ENCODE data around the gene ZNF217.
"Not testable (repeated sequence)": the region's sequence is repeated elsewhere in the genome, so short reads cannot be mapped to it uniquely, and the experiment has no call there.

ZNF217 gene

DNA sequence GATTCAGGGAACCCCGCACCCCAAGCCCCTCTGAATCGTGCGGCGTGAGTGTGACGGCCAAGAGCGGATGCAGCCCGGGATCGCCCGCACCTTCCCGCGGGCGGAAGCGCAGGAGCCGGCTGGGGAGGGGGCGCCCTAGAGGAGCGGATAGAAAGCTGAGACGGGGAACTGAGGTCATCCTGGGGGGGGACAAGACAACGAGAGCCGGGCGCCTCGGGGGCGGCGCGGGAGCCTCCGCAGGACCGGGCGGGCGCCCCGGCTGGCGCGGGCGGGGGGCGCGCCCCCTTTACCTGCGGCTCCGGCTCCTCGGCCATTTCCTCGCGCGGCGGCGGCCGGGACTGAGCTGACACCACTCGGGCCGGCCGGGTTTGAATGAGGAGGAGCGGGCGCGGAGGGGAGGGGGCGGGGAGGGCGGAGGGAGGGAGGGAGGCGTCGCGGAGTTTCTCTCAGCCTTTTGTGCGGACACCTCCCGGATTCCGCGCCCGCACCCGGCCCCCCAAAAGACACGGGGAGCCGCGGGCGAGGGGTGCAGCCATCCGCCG is at the start of gene ZNF217:
Gene ZNF217, minus strand, starts transcription at position 374 of the 542 bp plus-strand sequence. CDS start 11,013 bp downstream, outside the sequence.
- H3K4me3 ChIP-seq (ENCODE audit: low read depth, low read length) = peak within 1 kb of the TSS; percentile 80

DNA sequence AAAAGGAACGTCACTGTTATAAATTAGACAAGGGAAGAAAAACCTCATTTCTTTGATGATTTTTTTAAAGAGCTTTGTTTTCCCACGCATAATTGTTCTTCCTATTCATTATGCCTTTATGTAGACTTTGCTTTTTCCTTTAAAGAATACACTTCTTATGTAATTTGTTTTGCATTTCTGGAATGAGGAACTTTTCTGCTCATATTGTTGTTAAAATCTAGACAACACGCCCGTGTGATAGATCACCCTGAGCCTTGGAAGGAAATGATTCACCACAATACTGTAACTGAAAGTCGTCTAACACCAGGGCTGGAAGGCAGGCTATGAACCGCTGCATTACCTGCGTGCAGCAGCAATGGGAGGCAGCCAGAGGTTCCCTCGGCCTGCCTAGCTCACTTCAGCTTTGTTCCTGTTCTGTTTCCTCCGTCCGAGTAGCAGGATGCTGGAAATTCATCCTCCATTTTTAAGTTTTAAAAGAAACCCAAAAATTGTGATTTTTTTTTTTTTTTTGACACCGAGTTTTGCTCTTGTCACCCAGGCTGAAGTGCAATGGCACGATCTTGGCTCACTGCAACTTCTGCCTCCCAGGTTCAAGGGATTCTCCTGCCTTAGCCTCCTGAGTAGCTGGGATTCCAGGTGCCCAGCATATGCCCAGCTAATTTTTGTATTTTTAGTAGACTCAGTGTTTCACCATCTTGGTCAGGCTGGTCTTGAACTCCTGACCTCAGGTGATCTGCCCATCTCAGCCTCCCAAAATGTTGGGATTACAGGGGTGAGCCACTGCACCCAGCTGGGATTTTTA is 49.6 kb upstream of the ZNF217 start:
- H3K4me3 ChIP-seq (ENCODE audit: low read depth, low read length) = peak overlapping the region; percentile 5; the same call in 1 of the 2 replicates
- TF ChIP-seq, protein P1, sequence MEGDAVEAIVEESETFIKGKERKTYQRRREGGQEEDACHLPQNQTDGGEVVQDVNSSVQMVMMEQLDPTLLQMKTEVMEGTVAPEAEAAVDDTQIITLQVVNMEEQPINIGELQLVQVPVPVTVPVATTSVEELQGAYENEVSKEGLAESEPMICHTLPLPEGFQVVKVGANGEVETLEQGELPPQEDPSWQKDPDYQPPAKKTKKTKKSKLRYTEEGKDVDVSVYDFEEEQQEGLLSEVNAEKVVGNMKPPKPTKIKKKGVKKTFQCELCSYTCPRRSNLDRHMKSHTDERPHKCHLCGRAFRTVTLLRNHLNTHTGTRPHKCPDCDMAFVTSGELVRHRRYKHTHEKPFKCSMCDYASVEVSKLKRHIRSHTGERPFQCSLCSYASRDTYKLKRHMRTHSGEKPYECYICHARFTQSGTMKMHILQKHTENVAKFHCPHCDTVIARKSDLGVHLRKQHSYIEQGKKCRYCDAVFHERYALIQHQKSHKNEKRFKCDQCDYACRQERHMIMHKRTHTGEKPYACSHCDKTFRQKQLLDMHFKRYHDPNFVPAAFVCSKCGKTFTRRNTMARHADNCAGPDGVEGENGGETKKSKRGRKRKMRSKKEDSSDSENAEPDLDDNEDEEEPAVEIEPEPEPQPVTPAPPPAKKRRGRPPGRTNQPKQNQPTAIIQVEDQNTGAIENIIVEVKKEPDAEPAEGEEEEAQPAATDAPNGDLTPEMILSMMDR (IDR thresholded peaks at IDR 0.05; ENCODE audit: low read depth, low read length) = no peak

DNA sequence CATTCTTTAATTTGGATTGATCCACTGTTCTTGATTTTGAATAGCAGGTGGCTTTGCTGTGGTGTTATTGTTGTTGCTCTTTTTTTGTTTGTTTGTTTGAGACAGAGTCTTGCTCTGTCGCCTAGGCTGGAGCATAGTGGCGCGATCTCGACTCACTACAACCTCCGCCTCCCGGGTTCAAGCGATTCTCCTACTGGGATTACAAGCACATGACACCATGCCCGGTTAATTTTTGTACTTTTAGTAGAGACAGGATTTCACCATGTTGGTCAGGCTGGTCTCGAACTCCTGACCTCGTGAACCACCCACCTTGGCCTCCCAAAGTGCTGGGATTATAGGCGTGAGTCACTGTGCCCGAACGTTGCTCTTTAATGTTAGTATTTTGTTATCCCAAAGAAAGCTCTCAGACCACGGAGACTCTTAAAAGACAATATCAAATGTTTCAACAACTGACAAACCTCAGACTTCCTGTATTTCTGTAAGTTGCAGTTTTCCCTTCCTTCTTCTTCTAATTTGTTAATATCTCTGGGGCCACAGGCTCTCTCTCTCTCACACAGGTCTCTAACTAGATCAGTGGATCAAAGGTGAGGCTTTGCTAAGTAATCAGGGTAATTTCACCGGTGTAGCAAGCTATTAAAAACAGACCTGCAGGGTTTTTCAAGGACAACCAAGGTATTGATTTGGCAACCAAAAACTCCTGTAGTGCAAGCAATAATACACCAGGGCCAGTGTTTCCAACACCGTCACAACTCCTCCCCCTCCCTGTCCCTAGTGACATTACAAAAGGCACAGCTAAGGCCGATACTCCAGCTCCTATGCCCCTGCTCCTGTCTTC is 48.8 kb upstream of the ZNF217 start:
- H3K4me3 ChIP-seq (ENCODE audit: low read depth, low read length) = peak overlapping the region; percentile 5; the same call in 1 of the 2 replicates
- TF ChIP-seq, protein P1 (IDR thresholded peaks at IDR 0.05; ENCODE audit: low read depth, low read length) = no peak

DNA sequence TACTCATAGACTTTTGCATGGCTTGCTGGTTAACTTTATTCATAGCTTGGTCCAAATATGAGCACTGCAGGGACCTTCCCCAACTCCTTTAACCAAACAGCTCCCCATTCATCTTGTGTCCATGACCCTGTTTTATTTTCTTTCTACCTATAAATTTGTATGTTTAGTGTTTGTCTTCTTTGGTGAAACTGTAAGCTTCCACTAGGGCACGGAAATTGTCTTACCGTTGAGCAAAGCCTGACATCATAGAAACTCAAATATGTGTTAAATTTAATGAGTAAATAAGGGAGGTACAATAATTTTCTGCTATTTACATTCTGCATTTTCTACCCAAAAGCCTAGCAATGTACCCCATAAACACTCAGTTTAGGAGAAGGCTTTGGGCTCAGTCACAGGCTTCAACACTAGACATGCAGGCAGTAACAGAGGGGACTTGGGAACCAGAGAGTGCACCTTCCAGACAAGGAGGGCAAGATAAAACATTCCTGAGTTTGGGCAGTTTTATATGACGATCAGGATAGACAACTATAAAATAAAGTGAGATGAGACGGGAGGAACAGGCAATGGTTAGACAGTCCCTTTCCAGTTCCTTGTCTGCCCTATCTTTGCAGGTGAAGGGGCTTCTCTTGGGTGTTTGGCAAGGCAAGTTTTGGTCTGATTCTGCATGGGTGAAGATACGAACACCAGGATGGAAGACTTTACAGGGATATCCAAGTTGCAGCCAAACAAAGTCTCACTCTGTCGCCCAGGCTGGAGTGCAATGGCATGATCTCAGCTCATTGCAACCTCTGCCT is 46.2 kb upstream of the ZNF217 start:
- TF ChIP-seq, protein P1 (IDR thresholded peaks at IDR 0.05; ENCODE audit: low read depth, low read length) = no peak

DNA sequence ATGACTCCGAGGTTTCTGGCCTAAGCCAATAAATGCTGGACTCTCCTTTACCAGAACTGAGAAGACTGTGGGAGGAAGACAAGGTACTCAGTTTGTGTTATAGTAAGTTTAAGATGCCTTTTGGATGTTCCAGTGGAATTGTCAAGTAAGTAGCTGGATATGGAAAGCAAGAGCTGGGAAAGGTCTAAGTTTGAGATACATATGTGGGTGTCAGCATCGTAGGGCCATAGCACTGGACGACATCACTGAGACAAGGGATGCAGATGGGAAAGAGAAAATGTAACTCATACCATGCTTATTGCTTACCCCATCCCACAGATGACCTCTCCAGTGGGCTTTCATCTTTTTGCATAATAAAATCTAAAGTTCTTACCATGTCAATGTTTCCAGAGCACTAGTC is 45.5 kb upstream of the ZNF217 start:
- TF ChIP-seq, protein P1 (IDR thresholded peaks at IDR 0.05; ENCODE audit: low read depth, low read length) = no peak
- no peak overlapping the region for H3K4me3 ChIP-seq (ENCODE audit: low read depth, low read length)

More for the DNA sequence above, 46.2 kb upstream of the ZNF217 start:
- no peak overlapping the region for H3K4me3 ChIP-seq (ENCODE audit: low read depth, low read length)

DNA sequence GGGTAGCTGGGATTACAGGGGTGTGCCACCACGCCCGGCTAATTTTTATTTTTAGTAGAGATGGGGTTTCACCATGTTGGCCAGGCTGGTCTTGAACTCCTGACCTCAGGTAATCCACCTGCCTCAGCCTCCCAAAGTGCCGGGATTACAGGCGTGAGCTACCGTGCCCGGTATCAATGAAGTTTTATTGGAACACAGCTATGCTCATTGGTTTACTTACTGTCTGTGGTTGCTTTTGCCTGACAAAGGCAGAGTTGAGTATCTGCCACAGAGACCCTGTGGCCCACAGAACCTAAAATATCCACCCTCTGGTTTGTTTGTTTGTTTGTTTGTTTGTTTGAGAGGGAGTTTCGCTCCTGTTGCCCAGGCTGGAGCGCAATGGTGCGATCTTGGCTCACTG is 43.7 kb upstream of the ZNF217 start:
- H3K4me3 ChIP-seq (ENCODE audit: low read depth, low read length) = not testable (repeated sequence)

DNA sequence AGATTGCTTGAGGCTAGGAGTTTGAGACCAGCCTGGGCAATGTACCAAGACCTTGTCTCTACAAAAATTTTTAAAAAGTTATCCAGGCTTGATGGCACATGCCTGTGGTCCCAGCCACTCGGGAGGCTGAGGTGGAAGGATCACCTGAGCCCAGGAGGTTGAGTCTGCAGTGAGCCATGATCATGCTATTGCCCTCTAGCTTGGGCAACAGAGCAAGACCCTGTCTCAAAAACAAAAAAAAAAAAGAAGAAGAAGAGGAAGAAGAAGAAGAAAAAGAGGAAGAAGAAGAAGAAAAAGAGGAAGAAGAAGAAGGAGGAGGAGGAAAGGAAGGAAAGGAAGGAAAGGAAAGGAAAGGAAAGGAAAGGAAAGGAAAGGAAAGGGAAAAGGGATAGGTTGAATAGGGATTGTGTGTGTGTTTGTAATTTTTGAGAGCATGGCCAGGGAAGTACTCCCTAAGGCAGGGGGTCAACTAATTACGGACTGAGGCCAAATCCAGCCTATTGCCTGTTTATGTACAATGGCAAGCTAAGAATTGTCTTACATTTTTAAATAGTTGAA is 43.0 kb upstream of the ZNF217 start:
- H3K4me3 ChIP-seq (ENCODE audit: low read depth, low read length) = no peak overlapping the region
- TF ChIP-seq, protein P1 (IDR thresholded peaks at IDR 0.05; ENCODE audit: low read depth, low read length) = no peak

All from WI38 (cell line).